GOT3 (cell line): Measurements from ENCODE around the gene ITPR3.

Source experiments
- DNase-seq: peaks from one replicate; lab custom pipeline; 2025; ENCODE audit warnings: mixed read lengths; lab: John Stamatoyannopoulos, UW

ITPR3 gene

DNA sequence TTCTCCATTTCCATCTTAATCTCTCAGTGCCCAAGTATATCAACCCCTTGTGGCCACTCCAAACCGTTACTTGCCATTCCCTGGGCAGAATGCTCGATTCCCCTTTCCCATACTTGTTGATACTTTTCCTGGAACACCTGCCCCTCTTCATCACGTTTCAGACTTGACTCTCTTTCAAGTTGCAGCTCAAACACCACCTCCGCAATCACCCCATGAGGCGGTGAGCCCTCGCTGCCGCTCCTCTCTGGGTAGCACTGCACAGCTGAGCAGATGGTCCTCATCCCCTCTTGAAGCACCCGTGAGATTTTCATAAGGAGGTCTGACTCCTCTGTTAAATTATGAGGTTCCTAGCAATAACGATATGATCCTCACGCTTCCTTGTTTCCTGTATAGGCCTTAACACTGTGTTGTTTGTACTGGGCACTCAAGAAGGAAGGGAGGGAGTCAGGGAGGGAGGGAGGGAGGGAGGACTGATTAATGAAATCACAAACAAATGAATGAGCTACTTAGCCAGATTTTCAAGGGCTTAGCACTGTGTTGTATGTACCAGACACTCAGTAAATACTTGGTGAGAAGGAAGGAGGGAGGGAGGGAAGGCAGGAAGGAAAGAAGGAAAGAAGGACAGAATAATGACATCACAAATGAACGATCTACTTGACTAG is 98.3 kb downstream of the ITPR3 start:
- DNase-seq = no peak

DNA sequence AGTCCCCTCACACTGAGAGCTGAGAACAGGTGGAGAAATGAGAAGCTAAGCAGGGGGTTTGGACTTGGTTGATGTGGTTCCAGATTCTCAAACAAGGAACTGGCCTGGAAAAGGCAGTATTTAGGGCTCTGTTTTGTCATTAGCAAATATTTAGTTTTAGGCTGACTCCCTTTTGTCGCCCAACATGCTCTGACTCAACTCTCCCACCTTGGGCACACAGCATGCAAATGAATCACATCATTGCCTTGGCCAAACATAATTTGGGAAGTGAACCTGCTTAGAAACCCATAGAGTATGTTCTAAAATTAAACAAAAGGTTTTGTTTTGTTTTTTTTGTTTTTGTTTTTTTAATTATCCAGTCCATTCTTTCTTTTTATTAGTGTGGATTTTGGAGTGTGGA is 99.9 kb downstream of the ITPR3 start:
- DNase-seq = no peak

DNA sequence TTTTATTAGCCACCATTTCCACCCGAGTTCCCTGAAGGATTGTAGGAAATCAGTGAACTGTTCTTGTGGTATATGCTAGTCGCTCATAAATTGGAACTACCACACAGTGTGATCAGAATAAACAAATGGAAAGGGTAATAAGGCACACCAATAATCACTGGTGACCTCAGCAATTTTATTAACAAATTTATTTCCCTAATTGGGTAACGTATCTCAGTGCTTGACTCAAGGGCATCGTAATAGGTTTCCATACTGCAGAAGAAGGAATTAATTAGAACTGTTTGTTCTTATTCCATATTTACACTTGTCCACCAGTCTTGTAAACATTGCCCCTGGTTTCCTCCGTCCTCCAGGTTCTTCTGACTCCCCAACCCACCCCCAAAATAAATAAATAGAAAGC is 100.4 kb downstream of the ITPR3 start:
- DNase-seq = no peak

DNA sequence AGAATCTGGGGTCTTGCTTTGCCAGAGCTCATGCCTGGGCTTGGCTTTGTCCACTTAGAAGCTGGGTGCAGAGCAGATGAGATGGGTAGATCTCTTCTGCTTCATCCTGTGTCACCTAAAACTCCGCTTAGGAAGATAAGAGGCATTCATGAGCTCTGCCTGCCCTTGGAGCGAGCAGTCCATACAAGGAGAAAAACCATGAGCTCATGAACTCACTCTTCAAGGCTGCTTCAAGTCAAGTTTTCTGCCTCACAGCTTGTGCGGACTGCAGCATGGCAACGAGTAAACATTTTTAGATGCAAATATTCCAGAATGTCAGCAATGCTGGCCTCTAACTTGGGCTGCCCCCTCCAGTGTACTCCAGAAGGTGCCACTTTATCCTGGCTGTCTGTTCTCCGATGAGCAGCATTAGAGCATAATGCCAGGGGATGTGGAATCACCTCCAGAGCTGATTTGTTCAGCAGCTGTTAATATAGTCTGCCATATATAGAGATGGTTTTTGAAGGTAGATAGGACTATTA is 101.0 kb downstream of the ITPR3 start:
- no peak for DNase-seq

DNA sequence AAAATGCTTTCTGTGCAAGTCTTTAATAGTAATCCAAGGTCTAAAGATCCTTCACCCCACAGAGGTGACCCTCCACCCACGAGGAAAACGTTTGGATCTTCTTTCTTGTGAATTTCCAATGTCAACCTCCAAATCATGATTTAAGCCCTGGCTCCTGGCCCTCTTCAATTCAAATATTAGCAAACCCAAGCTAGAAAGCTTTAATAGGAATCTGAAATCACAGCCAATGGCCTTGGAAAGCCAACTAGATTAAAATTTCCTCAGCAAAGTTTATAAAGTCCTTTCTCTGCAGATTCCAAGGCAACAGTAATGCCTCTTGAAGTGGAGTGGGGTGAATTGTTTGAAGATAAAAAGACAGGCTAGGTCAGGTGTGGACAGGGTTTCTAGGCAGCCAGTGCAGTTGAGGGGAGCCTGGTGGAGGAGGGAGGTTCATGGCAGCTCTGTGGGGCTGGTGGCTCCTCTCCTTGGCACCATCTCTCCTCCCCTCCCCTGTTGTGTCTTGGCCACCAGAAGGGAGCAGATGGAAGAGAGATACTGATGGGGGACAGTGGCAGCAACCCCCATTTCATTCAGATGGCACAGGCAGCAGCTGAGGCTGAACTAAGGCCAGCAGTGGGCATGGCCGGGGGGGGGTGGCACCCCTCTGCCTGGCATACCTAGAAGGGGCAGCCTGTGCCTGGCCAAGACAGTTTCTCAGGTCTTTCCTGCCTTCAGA is 102.4 kb downstream of the ITPR3 start:
- DNase-seq = no peak

DNA sequence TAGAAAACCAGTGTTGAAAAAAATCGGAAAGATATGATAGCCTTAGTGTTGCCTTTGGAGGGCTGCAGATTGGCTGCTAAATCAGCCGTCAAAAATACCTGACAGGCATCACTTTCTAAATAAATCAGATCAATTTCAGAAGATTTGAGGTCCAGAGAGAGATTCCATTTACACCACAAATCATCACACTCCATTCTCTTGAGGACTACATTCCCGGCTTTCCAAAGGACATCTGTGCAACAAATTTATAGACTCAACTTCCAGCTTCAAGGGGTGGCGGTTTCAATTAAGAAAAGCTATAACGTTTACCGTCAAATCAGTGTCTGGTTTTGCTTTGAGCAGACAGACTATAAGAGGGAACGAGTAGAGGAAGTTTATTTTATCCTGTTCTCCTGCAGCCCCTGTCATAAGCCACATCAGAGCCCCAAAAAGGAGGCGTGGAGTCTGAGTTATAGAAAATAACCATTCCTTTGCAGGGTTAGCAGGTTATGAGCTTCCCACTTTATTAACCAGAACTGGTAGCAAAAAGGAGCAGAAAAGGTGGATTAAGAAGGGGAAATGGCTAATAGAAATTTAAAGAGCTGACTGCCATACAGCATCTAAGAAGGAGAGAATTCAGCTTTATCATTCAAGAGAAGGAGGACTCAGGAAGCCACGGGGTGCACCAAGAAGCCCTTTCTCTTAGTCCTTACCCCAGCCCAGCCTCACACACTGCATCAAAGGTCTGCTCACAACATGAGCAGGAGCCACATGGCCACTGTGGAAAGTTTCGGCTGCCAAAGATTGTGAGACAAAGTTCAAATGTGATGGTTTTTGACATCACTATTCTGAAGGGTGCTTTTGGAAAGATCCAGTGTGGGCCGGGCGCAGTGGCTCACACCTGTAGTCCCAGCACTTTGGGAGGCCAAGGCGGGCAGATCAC is 103.2 kb downstream of the ITPR3 start:
- no peak for DNase-seq

DNA sequence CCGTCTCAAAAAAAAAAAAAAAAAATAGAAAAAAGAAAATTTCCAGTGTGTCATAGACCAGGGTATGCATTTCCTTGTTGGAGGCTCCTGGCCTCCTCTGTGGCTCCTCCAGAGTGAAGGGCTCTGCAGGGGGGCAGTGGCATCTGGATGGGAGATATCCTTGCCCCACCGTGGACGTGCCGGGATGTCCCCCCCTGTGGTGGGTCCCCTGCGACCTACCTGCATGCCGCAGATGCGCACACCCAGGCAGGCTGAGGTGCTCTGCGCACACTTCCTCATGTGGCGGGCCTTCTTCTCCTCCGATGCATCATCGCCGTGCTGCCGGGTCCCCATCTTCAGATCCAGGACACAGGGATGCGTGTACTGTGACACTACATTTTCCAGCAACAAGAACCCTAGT is 104.1 kb downstream of the ITPR3 start:
- no peak for DNase-seq

DNA sequence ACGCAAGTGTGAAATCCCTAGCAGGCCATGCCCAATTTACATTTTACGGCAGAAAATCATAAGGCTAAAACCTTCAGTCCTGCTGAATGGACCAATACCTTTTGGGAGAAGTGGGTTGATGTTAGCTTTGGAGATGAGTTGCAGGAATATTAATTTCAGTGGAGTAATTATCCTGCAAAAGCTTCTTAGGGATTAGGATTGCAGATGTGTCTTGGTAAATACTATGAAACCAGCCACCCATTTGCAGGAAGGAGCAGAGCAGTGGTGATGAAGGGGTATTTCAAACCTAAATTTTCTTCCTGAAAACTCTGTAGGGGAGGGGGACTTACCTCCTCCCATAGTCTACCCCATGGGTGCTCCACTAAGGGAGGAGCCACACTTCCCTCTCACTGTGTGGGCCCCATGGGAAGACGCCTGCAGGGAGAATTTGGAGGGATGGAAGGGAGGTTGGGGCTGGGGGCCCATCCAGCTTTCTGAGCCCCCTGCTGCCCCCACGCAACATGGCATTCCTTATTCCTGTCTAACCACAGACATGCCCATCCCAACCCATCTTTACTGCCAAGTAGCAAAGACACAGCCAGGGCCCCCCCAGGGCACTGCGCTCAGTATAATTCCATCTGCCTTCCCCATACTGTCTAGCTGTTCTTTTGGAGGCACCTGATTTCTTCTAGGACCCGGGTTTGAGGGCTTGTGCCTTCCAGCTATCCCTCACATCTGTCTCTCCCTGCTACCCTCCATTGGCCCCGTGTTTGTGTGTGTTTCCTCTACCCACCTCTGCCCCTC is 105.0 kb downstream of the ITPR3 start:
- no peak for DNase-seq

DNA sequence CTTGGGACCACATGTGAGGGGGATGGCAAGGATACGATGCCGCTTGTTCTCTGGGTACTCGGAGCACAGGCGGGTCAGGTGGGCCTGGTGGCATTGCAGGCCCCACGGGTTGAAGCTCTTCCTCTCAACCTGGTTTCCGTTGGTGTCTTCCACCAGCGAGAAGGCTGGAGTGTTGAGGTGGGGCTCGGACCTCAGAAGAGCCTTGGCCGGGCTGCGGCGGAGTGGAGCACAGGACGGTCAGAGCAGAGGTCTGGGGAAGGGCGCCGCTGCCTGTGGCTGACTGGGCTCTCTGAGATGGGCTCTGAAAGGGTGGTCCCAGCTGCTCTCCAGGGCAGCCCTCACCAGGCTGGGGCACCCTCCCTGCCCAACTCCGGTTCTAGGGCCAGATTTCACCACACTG is 105.6 kb downstream of the ITPR3 start:
- no peak for DNase-seq

DNA sequence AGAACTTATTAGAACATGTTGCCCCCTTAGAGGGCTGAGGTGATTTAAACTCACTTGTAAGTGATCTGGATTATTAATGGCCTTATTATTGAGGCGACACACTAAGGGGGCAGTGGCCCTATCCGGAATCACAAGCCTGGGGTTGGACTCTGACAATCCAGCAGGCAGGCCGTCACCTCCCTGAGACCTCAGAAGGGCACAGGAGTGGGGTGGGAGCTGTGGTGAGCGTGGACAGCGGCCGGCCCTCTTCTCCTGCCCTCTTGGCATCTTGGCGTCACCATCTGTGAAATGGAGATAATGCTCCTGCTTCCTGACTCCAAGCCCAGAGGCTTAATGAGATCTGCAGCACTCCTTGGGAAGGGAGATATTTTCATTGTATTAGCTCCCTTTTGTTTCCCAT is 106.0 kb downstream of the ITPR3 start:
- no peak for DNase-seq

DNA sequence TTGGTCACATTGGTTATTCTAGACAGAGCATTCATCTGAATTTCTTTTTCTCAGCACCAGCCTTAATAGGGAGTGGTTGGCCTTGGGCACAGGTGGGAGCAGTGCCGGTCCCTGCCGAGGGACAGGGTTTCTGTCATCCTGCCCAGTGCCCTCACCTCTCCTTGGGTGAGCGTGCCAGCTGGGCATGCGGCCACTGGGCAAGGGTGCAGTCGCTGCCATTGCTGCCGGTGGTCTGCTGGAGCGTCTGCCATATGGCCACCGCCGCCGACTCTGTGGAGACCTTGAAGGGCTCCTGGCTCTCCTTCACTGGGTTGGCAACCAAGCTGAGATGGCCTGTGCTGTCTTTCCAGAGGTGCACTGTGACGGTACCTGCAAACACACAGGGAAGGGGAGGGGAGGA is 106.8 kb downstream of the ITPR3 start:
- DNase-seq = no peak

DNA sequence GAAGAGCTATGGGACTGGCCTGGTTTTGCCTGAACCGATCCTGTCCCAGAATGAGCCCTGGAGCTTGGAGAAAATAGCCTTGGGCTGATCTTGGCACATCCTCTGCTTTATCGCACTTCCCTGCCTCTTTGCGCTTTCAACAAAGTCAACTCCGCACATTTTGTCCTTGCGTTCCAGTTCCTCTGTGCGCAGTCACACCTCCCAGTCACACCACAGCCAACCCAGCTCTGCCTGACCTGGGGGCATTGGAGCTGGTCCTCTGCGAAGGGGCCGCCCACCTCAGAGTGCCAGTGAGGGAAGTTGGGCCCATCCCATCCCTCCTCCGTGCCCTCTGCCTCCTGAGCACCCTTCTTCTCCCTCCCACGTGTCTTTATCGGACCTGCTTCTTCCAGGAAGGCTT is 107.3 kb downstream of the ITPR3 start:
- no peak for DNase-seq

DNA sequence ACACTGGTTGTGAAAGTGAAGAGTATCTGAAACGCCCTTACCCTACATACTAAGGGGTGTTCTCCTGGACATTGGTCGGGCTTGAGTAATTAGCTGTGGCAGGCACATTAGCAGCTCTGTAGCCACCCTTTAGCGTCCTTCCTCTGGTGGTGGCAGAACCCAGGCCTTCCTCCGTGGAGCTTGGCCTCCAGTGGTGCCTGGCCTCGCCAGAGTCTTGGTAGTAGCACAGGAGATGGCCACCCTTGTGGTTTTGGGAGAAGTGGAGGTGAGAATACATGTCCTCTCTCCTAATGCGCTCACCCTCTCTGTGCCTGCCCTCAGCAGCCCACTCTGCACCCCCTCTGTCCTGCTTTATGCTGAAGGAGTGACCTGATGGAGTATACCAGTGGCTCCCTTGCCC is 107.9 kb downstream of the ITPR3 start:
- DNase-seq = no peak

DNA sequence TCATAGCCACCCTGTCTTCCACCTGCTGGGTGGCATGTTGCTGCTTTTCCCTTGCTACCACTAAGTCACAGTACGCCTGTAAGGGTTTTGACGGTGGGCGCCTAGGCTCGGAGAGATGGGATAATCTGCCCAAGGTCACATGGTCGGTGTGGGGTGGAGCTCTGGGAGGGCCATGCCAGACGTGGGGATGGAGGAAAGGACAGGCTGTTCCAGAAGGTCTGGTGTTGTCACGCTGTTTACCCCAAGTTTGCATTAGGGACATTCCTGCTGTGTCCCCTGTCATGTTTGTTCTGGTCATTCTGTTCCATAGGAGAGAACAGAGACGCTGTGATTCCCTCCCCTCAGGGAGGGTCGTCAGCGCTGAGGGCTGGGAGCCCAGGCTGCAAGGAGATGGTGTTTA is 109.5 kb downstream of the ITPR3 start:
- DNase-seq = no peak

DNA sequence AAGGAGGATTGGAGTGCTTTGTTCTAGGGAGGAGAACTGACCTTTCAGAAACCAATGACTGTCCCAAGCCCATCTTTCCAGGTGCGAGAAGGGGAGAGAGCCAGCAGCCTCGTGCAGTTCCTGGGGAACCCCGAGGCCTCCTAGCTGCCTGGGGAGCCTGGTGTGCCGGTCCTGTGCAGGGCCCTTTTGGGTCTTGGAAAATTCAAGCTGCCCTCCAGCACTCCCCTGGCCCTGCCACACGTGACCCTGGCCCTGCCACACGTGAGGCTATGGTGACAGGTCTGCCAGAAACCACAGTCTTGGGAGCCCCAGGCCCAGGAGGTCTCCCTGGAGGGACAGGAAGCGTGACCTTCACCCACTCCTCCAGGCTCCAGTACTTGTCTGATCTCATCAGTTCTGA is 109.9 kb downstream of the ITPR3 start:
- no peak for DNase-seq

DNA sequence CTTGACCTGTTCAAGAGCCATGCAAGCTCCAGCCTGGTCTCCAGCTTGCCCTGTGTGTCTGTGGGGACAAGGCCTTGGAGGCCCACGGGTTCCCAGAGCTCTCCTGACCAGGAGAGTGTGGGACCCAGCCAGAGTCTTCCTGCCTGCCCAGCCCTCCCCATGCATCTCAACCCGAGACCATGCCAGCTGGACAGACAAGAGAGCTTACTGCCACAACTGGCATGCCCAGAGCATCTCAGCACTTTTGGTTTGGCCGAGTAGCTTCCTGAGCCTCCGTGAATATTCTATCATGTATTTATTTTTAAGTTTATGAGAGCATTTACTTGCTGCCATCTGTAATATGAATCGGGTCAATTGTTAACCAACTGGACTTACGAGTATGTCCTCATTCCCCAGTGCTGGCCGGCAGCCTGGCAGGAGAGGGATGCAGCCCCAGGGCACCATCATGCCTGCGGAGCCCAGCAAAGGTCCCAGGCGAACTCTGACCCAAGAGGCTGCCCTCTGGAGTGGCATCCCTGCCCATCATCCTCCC is 110.7 kb downstream of the ITPR3 start:
- no peak for DNase-seq

DNA sequence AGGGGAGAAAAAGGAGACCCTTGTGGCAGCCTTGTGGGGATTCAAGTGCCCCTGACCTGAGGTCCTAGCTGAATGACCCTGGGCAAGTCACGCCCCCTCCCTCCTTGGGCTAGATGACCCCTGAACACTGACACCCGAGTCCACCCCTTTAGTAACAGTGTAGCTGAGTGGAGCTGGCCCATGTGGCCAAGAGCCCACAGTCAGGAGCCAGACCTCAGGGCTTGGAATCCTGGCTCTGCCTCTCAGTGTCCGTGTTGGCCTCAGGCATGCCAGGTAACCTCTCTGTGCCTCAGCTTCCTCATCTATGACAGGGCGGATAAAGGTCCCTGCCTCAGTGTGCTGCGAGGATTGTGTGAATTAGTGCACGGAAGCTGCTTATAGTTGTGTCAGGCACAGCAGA is 111.3 kb downstream of the ITPR3 start:
- DNase-seq = no peak

DNA sequence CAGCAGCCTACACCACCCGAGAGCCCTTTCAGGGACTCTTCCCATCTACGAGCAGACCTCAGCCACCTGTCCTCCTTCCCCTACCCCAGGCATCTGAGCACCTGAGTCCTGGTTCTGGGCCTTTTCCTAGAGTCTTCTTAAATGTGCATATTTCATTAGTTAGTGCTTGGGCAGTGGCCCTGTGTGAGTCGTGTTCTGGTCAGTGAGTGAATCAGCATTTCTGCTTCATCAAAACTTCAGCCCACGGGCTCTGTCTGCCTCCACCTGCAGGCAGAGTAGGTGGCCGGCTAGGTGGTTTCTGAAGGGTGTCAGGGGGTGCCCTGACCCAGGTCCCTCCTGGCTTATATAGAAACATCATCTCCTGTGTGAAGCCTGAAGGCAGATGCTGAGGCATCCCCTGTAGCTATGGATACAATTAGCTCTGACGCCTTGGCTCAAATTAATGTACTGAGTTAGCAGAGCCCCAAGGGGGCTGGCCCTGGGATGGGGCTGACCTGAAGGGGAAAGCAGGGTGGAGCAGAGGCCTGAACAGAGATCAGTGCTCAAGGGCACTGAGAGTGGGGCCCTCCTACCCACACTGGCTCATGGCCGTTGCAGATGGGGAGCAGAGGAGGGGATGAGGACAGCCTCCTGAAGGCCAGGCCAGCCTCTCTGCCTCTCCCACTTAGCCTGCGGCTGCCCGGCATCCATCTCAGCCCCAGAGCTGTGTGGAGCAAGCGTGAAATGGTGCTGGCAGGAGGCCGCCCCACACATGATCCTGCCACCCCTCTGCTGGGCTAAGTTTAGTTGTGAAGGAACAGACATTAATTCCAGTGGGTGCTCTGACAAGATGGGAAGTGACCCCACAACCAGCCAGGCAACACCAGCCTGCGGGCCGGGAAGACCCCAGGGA is 111.9 kb downstream of the ITPR3 start:
- no peak for DNase-seq

DNA sequence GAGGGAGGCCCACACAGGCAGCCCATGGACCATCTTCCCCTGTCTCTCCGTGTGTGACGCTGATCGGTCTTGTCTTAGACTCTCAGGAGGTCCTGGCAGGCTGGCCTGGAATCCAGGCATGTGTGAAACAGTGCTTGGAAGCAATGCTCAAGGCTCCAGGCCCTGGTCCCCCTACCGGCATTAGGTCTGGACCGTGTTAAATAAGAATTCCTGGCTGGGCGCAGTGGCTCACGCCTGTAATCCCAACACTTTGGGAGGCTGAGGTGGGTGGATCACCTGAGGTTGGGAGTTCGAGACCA is 112.5 kb downstream of the ITPR3 start:
- DNase-seq = no peak

DNA sequence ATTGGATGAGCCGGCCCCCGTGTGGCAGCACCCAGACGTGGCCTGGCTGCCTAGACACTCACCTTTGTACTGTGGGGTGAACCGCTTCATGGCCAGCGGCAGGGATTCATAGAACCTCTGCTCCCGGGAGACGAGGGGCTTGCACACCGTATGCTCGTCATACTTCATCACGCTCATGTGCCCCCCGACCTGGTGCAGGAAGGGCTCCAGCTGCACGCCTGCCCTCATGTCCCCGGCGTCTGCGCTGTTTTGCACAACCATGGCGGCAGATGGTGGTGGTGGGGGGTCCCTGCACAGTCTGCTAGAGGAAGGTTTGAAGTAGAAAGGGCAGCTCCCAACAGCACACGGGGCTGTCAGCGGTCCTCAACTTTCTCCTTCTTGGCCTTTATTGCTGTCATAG is 114.1 kb downstream of the ITPR3 start:
- DNase-seq = no peak
